HG03457 (cell line): ENCODE results near the gene RECQL5.

Experiments
- ATAC-seq: cut with Tn5 transposase; IDR thresholded peaks from one replicate; pipeline ENCODE4 v1.9.1; 2021; ENCODE audit warnings: moderate number of reproducible peaks; ENCODE audit not compliant: unreplicated experiment

The RECQL5 gene

GRCh38 chr17:75634754-75635609, 32.0 kb downstream of the RECQL5 start:
- no peak for ATAC-seq

DNA sequence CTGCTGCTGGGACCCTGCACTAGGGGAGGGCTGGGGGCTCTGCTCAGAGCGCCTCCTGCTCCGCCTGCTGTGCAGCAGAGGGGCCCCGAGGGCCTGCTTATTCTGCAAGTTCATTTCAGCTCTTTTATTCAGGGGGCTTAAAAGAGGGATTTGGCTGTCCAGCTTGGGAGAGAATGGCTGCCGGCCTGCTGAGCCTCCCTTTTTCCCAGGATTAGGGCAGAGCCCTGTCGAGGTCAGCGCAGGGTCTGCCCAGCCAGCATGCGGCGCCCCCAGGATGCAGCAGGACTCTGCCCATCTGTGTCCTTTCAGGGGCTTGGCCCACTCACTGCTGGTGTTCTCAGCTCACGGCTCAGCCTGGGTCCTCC, 32.6 kb downstream of the RECQL5 start:
- no peak for ATAC-seq

DNA sequence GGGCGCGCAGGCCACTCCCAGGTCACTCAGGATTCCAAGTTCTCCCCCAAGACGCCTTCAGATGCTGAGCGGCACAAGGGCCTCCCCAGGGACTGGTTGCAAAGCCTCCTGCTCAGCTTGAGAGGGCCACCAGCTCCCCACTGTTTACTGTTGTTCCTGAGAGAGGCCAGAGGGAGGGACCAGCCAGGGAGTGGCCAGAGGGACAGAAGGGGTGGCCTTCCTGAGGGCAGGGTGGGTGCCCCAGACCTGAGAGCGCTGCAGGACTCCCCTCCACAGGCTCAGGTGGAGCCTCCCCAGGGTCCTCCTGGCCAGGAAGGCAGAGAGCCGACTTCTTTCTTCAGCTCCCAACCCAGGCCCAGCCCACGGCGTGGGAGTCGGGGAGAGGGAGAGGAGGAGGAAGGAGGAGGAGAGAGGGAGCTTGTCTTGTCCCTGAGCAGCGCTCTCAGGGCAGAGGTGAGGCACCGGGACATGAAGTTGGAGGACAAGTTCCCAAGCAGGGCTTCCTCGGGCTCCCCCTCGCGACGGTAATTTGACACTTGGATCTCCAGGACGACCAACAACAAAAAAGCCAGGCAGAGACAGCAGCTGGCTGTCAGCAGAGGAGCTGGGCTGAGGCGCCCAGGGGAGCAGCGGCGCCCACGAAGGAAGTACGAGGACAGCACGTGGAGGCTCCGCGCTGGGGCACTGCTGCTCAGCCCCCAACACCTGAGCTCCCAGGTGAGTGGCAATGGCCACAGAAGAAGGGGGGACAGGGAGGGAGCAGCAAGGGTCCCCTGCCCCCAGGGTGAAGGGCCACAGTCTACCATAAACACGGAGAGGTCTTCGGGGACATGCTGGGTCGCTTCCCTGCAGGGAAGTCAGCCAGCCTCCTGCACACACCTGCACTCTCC, 33.2 kb downstream of the RECQL5 start:
- ATAC-seq = no peak

- ATAC-seq = no peak
These were observed 34.0 kb downstream of the RECQL5 start, which contains the start of gene SMIM5 for GRCh38 chr17:75632863-75633485. Gene SMIM5, plus strand, starts transcription at chr17:75633434. Its CDS starts 6,768 bp downstream, at chr17:75640202.

- ATAC-seq = no peak
These were observed 34.5 kb downstream of the RECQL5 start for GRCh38 chr17:75632428-75632827.

- ATAC-seq = no peak
These were observed 35.6 kb downstream of the RECQL5 start for GRCh38 chr17:75631353-75631752.

GRCh38 chr17:75630071-75630917, 36.7 kb downstream of the RECQL5 start:
- no peak for ATAC-seq

DNA sequence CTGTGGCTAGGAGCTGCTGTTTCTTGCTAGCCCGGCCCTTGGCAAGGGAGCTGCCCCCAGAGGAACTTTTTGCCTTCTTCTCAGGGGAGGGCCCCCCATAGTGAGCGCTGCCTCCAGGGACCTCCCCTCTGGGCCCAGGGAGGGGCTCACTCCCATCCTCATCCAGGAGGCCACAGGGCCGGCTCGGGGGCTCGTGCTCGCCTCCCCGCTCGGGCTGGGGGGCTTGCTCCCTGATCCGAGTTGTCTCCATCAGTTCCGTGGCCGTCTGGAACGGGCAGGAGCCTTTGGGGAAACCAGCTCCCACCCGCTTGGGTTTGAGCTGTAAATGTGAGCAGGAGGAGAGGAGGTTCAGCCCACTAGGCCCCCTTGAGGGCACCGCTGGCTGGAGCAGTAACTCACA, 37.8 kb downstream of the RECQL5 start:
- ATAC-seq = no peak

DNA sequence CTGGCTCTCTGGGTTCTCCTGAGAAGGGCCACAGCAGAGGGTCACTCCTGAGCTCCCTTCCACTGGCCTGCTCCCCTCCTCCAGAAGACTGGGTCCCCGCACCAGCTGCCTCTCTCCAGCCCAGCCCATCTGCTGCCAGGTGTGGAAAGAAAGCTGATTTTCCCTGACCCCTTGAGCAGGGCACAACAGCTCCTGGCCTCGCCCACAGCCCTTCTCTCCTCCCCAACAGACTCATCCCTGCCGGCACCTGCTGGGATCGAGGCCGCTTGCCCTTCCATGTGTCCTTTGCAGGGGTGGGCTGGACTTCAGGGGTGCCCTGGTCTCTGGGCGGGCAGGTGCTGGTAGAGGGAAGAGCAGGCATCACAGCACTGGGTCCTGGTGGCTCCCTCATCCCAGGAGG, 38.5 kb downstream of the RECQL5 start:
- ATAC-seq = no peak

- no peak for ATAC-seq
These were observed 39.9 kb downstream of the RECQL5 start for GRCh38 chr17:75627094-75627493.

- no peak for ATAC-seq
These were observed 40.4 kb downstream of the RECQL5 start for GRCh38 chr17:75626496-75627038.

- no peak for ATAC-seq
These were observed 41.0 kb downstream of the RECQL5 start for GRCh38 chr17:75625813-75626486.

DNA sequence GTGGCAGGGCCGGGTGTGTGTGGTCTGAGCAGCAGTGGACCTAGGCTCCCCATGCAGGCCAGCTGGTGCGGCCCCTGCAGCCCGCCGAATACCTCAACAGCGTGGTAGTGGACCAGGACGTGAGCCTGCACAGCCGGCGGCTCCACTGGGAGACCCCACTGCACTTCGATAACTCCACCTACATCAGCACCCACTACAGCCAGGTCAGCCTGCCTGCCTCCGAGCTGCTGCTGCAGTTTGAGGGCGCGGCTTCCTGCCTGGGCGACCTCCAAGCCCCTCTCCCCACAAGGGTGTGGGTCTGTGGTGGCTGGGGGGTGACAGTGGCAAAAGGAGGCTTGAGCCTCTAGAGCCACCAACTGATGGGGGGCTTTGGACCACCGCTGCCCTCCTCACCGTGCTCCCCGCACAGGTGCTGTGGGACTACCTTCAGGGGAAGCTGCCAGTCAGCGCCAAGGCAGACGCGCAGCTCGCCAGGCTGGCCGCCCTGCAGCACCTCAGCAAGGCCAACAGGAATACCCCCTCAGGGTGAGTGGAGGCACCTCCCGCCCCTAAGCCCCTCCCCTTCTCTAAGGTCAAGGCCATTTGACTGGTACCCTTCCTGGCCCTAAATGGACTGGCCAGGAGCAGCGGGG, 42.1 kb downstream of the RECQL5 start:
- no peak for ATAC-seq

DNA sequence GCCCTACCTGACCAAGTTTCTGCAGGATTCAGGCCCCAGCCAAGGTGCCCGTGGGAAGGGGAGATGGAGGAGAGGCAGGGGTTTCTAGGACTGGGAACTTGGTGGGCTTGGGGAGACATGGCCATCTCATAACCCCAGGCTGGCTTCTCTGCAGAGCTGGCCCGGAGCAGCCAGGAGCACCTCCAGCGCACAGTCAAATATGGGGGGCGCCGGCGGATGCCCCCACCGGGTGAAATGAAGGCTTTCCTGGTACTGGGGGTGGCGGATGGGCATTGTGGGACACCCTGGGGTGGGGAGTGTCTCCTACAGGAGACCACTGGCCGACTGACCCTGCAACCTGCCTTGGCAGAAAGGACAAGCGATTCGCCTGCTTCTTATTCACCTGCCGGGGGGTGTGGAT, 42.9 kb downstream of the RECQL5 start:
- ATAC-seq = no peak

DNA sequence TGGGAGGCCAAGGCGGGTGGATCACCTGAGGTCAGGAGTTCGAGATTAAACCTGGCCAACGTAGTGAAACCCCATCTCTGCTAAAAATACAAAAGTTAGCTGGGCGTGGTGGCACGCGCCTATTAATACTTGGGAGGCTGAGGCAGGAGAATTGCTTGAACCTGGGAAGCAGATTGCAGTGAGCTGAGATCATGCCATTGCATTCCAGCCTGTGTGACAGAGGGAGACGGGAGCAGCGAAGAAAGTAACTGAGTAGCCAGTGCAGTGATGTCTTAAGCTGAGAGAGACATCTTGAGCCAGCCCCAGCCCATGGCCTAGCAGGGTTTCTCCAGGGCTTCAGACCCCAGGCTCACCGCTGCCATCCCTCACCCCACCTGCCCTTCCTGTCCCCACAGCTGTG, 43.6 kb downstream of the RECQL5 start:
- ATAC-seq = no peak

- ATAC-seq = no peak
These were observed 44.1 kb downstream of the RECQL5 start for GRCh38 chr17:75622771-75623273.

DNA sequence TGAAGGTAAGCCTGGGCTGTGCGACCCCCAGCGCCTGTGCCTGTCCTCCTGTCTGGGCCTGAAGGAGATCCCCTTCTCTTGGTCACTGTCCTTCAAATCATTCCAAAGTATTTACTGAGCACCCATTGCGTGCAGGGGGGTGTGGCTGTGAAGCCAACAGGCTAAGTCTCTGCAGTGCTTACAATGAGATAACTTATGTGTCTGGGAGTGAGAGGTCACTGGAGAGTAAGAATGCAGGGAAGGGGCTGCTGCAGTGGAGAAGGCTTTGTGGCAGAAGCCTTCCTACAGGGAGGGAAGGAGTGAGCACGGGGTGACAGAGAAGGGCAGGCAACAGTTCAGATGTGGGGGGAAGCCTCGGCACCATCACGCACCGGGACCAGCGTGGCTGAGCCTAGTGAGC, 44.9 kb downstream of the RECQL5 start:
- ATAC-seq = no peak

- no peak for ATAC-seq
These were observed 45.5 kb downstream of the RECQL5 start for GRCh38 chr17:75621489-75621888.
